Adrenal gland (tissue), 5 donors: ENCODE measurements around the gene MAD1L1.

Experiments used
- CTCF ChIP-seq, 6 experiments: fragments of 450-650 bp in 4 of 6; fragments of 200-600 bp in 2 of 6; sonication (generic) in 1 of 6; IDR thresholded peaks; 1 replicate in 5 of 6; 2 replicates in 1 of 6; pipeline versions ENCODE4 v1.5.1 to v1.8.0; 2016 to 2021; ENCODE audit warnings: antibody characterized with exemption in 6 of 6, mild to moderate bottlenecking in 2 of 6, moderate library complexity in 1 of 6
- POLR2A ChIP-seq, 2 donors: fragments of 450-650 bp; IDR thresholded peaks; one replicate each; pipeline ENCODE4 v1.6.1; 2017; ENCODE audit warnings: antibody characterized with exemption in 2 of 2, mild to moderate bottlenecking in 2 of 2, moderate library complexity in 1 of 2
- donor health status: DM: no; HTN: no; CAD: no.

DNA sequence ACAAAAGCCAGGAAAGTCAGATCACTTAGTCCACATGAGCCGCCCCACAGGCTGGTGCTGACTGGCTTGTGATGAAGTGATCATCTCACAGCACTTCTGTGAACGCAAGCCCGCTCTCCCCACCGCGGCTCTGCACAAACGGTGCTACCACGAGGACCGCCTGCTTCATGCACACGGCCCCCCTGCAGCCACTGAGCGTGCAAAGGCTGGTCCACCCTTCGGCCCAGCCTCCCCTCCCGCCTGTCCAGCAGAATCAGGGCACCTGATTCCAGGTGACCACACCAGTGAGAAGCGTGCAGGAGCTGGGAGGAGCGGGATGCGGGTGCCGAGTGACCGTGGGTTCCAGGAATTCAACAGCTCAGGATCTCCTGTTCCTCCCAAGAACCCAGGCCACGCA lies 32.2 kb downstream of the MAD1L1 start:
- no peak for TF ChIP-seq POLR2A (IDR thresholded peaks at IDR 0.05)
- TF ChIP-seq CTCF (IDR thresholded peaks at IDR 0.05), result no peak
